GM18870 (cell line): ENCODE measurements around the gene PHACTR3.

Source experiments
- ATAC-seq: cut with Tn5 transposase; IDR thresholded peaks from one replicate; pipeline ENCODE4 v1.9.1; 2021; ENCODE audit warnings: moderate library complexity; ENCODE audit not compliant: unreplicated experiment

Gene PHACTR3

GRCh38 chr20:59823491-59824259 is 219.3 kb downstream of the PHACTR3 start:
- no peak for ATAC-seq

GRCh38 chr20:59824711-59825562 is 220.6 kb downstream of the PHACTR3 start:
- no peak for ATAC-seq

GRCh38 chr20:59825563-59825920 is 221.2 kb downstream of the PHACTR3 start:
- no peak for ATAC-seq

GRCh38 chr20:59825944-59826759 is 221.8 kb downstream of the PHACTR3 start:
- ATAC-seq = no peak

- no peak for ATAC-seq
Observed at GRCh38 chr20:59827138-59828056, 223.1 kb downstream of the PHACTR3 start.

GRCh38 chr20:59828125-59829053 is 224.0 kb downstream of the PHACTR3 start:
- ATAC-seq = no peak

- no peak for ATAC-seq
Observed at GRCh38 chr20:59829054-59829785, 224.9 kb downstream of the PHACTR3 start.

GRCh38 chr20:59829786-59830664 is 225.7 kb downstream of the PHACTR3 start:
- ATAC-seq = no peak

- ATAC-seq = no peak
Observed at GRCh38 chr20:59830665-59831023, 226.3 kb downstream of the PHACTR3 start.

- ATAC-seq = no peak
Observed at GRCh38 chr20:59831024-59831915, 226.9 kb downstream of the PHACTR3 start.

- ATAC-seq = no peak
Observed at GRCh38 chr20:59831916-59832270, 227.6 kb downstream of the PHACTR3 start.

- no peak for ATAC-seq
Observed at GRCh38 chr20:59832406-59833363, 228.3 kb downstream of the PHACTR3 start.

GRCh38 chr20:59835057-59835447 is 230.7 kb downstream of the PHACTR3 start:
- no peak for ATAC-seq

GRCh38 chr20:59835448-59836395 is 231.4 kb downstream of the PHACTR3 start:
- no peak for ATAC-seq
